Memory B cell (primary cell): Measurements from ENCODE around the gene ALPP.
"Not testable (repeated sequence)": the region's sequence is repeated elsewhere in the genome, so short reads cannot be mapped to it uniquely, and the experiment has no call there.

Source experiments
- ATAC-seq: fragments of 150-1000 bp; cut with Tn5 transposase; 2 replicates; pipeline ENCODE4 v1.10.0; 2021; ENCODE audit warnings: low read depth, mild to moderate bottlenecking, moderate library complexity
- DNase-seq, 2 donors: peaks; one replicate each; pipeline ENCODE4 v3.0.0; 2022; ENCODE audit warnings: low spot score in 2 of 2
- H3K27ac Mint-ChIP-seq: one replicate; pipeline ENCODE4 v1.8.0; 2022; ENCODE audit warnings: mild to moderate bottlenecking, moderate library complexity, mixed read lengths
- H3K27me3 Mint-ChIP-seq: one replicate; pipeline ENCODE4 v1.8.0; 2022; ENCODE audit warnings: mixed read lengths
- H3K36me3 Mint-ChIP-seq: one replicate; pipeline ENCODE4 v1.8.0; 2022; ENCODE audit warnings: mild to moderate bottlenecking, mixed read lengths
- H3K4me1 Mint-ChIP-seq: one replicate; pipeline ENCODE4 v1.8.0; 2022; ENCODE audit warnings: mixed read lengths
- H3K4me3 Mint-ChIP-seq: one replicate; pipeline ENCODE4 v1.8.0; 2022; ENCODE audit warnings: mild to moderate bottlenecking, moderate library complexity, mixed read lengths
- H3K9me3 Mint-ChIP-seq: one replicate; pipeline ENCODE4 v1.8.0; 2022; ENCODE audit warnings: mixed read lengths

Gene ALPP

GRCh38 chr2:232336981-232337720, 41.4 kb upstream of the ALPP start:
- no peak overlapping the region for H3K4me3 Mint-ChIP-seq
- DNase-seq (no peak), ATAC-seq (no peak)
- H3K27ac Mint-ChIP-seq, result no peak overlapping the region
- no peaks in the 10 kb centered on the region for H3K4me1 Mint-ChIP-seq
- H3K36me3 Mint-ChIP-seq, result peaks cover 10% of the 10 kb centered on the region
- H3K9me3 Mint-ChIP-seq, result no peaks in the 10 kb centered on the region
- no peaks in the 10 kb centered on the region for H3K27me3 Mint-ChIP-seq

DNA sequence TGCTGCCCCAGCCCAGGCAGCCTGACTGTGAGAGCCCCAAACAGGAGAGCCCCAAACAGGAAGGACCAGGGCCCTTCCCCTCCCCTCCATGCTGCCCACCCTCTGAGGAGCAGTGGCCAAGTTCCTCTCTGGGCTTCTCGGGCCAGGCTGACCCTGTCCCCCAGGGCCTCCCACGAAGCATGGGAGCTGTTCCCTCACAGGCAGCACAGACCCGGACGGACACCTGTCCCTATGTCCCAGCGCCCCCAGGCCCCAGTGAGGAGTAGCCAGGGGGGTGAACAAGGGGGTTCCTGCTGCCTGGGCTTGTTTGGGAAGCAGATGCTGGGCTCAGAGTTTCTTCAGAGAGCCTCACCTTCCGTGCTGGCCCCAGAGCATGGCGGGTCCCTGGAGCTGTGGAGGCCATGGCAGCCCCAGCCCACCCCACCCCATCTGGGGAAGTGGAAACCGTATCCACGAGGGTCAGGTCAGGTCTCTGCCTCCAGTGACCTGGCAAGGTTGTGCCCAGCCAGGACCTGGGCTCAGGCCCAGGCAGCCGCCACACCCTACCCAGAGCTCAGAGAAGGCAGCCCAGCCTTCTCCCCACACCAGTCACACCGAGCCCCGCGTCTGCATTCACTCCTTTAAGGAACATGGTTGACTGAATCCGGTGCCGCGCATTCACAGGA, 40.3 kb upstream of the ALPP start:
- H3K4me3 Mint-ChIP-seq, H3K36me3 Mint-ChIP-seq, H3K27me3 Mint-ChIP-seq, H3K4me1 Mint-ChIP-seq, H3K27ac Mint-ChIP-seq, ATAC-seq, DNase-seq, H3K9me3 Mint-ChIP-seq: not testable (repeated sequence)

DNA sequence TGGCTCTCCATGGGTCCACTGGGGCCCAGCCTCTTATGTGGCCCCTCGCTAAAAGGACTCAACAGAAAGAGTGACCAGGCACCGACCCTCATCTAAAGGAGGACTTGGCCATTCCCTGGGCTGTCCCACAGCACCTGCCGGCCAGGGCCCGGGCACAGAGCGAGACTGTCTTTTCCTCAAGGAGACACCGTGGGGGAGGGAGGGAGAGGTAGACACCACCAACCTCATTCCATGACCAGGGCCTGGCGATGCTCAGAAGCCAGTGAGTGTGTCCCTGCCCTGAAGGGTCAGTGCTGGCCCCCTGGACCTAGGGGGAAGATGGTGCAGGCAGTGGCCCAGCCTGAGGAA, 39.8 kb upstream of the ALPP start:
- peaks cover 10% of the 10 kb centered on the region for H3K36me3 Mint-ChIP-seq
- no peak overlapping the region for H3K27ac Mint-ChIP-seq
- H3K9me3 Mint-ChIP-seq, result no peaks in the 10 kb centered on the region
- ATAC-seq (no peak), DNase-seq (no peak)
- H3K4me3 Mint-ChIP-seq, result no peak overlapping the region
- no peaks in the 10 kb centered on the region for H3K27me3 Mint-ChIP-seq
- H3K4me1 Mint-ChIP-seq, result no peaks in the 10 kb centered on the region

DNA sequence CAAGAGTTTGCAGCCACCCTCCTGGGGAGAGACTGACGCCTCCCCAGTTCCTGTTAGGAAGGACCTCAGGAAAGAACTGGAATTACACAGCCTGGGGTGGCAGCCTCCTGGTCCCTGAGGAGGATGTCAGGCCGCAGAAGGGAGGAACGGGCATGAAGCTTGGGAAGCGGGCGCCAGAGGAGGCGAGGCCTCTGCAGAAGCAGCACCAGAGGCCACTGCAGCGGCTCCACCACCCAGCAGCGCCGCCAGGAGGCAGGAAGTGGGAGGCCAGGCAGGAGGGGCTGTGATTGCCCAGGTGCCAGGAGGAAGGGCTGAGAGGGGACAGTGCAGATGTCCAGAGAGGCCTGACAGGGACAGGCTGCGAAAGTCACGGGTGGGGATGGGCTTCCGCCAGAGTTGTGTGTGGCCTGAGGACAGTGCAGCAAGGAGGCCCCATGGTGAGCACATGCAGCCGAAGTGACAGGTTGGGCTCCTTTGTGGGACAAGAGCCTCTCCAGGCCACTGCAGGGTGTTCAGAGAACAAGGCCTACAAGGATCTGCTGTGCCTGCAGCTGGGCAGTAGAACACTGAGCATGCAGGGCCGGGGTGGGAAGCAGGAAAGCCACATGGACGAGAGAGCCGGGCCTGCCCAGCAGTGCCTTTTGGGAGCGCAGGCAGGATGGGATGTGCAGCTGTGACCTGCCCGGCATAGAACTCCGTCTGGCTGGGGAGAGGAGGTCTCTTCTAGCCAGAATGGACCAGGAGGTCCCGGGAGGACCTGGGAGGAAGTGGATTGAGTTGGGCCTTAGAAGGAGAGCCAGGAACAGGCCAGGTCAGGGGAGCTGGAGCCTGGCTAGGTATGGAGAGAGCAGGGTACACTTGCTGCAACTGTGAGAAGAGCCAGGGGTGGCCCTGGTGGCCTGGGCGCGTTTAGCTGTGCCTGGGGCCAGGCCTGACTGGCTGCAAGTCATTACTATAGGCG, 39.1 kb upstream of the ALPP start:
- Mint-ChIP-seq H3K36me3 (peaks cover 6% of the 10 kb centered on the region), H3K4me1 (no peaks in the 10 kb centered on the region), H3K9me3 (no peaks in the 10 kb centered on the region), H3K4me3 (no peak overlapping the region), H3K27ac (no peak overlapping the region), H3K27me3 (no peaks in the 10 kb centered on the region)
- ATAC-seq (no peak), DNase-seq (no peak)

GRCh38 chr2:232340171-232340935, 38.2 kb upstream of the ALPP start:
- ATAC-seq, result no peak
- H3K27me3 Mint-ChIP-seq, result no peaks in the 10 kb centered on the region
- no peak overlapping the region for H3K27ac Mint-ChIP-seq
- H3K4me3 Mint-ChIP-seq, result no peak overlapping the region
- DNase-seq, result no peak
- H3K36me3 Mint-ChIP-seq, result peaks cover 6% of the 10 kb centered on the region
- no peaks in the 10 kb centered on the region for H3K9me3 Mint-ChIP-seq
- no peaks in the 10 kb centered on the region for H3K4me1 Mint-ChIP-seq

DNA sequence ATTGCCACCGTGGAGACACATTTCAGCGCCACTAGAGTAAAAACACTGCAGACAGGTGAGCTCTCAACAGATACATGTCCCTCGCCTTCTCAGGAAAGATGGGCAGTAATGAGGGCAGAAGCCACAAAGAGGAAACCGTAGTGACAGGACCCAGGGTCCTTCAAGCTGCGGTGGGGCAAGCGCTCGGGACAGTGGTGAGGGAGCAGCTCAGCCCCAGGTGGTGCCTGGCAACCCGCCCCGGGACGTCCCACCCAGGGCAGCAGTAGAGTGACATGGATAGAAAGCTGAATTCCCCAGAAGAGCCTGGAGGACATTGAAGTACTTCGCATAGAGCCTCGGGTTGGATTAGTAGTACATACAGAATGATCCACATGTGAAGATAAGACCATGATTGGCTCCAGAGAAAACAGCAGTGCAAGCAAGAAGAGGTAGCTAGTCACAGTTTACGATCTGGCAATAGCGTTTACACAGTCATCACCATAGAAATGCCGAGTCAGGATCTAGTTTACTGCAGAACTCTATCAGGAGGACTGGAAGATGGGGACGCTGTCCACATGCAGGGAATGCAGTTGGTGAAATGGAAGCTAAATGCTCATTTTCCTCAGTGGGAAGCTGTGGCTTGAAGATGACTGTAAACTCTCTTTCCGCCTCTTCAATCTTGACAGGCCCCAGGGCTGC, 37.4 kb upstream of the ALPP start:
- no peak for DNase-seq

DNA sequence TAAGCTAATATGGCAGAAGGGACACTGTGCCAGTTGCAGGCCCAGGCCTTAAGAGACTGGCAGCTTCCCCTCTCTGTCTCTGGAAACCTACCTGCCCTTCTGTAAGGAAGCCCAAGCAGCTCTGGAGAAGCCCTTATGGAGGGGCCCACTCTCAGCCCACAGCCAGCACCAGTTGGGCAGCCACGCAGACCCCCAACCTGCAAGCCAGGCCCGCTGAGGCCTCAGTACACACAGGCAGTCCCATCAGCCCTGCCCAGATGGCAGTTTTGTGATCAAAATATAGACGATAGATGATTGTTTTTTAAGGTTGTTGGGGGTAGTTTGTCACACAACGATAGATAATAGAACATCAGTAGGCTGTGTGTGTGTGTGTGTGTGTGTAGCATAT, 36.8 kb upstream of the ALPP start:
- H3K27ac Mint-ChIP-seq, result no peak overlapping the region
- no peaks in the 10 kb centered on the region for H3K9me3 Mint-ChIP-seq
- ATAC-seq (no peak), DNase-seq (no peak)
- H3K27me3 Mint-ChIP-seq, result no peaks in the 10 kb centered on the region
- no peak overlapping the region for H3K4me3 Mint-ChIP-seq
- H3K36me3 Mint-ChIP-seq, result peaks cover 6% of the 10 kb centered on the region
- H3K4me1 Mint-ChIP-seq, result no peaks in the 10 kb centered on the region

More for the DNA sequence above, 37.4 kb upstream of the ALPP start:
- Mint-ChIP-seq H3K9me3 (no peaks in the 10 kb centered on the region), H3K4me3 (no peak overlapping the region), H3K4me1 (no peaks in the 10 kb centered on the region), H3K27ac (no peak overlapping the region), H3K36me3 (peaks cover 6% of the 10 kb centered on the region), H3K27me3 (no peaks in the 10 kb centered on the region)
- ATAC-seq, result no peak

- no peaks in the 10 kb centered on the region for H3K4me1 Mint-ChIP-seq
- no peak for ATAC-seq
These were observed 35.7 kb upstream of the ALPP start for GRCh38 chr2:232342635-232343565.

DNA sequence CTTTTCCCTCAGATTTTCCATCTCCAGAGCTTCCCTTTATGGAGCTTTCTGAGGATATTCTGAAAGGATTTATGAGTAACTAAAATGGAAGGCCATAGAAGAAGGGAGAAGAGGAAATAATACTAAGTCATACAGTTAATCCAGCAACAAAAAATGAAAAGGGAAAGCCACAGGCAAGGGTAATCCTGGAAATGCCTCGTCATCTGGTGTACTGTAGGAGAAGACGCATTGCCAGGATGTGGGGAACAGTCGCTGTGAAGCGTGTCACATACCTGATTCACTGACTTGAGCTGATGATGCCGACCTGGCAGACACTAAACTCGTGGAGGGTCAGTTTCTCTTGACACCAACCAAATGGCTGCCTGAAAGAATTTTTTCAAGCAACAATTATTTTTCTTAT, 34.7 kb upstream of the ALPP start:
- H3K4me1 Mint-ChIP-seq, result no peaks in the 10 kb centered on the region
- H3K36me3 Mint-ChIP-seq, result peaks cover 7% of the 10 kb centered on the region
- no peak for ATAC-seq
- peaks cover 2% of the 10 kb centered on the region for H3K9me3 Mint-ChIP-seq
- no peak overlapping the region for H3K4me3 Mint-ChIP-seq
- DNase-seq, result no peak
- H3K27ac Mint-ChIP-seq, result no peak overlapping the region
- H3K27me3 Mint-ChIP-seq, result peaks cover 2% of the 10 kb centered on the region

More at GRCh38 chr2:232342635-232343565, 35.7 kb upstream of the ALPP start:
- Mint-ChIP-seq H3K4me3 (no peak overlapping the region), H3K36me3 (peaks cover 5% of the 10 kb centered on the region), H3K27me3 (no peaks in the 10 kb centered on the region), H3K27ac (no peak overlapping the region), H3K9me3 (no peaks in the 10 kb centered on the region)
- DNase-seq, result no peak

GRCh38 chr2:232345251-232345650, 33.3 kb upstream of the ALPP start:
- DNase-seq (no peak), ATAC-seq (no peak)
- no peaks in the 10 kb centered on the region for H3K4me1 Mint-ChIP-seq
- H3K27ac Mint-ChIP-seq, result no peak overlapping the region
- peaks cover 2% of the 10 kb centered on the region for H3K27me3 Mint-ChIP-seq
- H3K36me3 Mint-ChIP-seq, result peaks cover 4% of the 10 kb centered on the region
- peaks cover 2% of the 10 kb centered on the region for H3K9me3 Mint-ChIP-seq
- no peak overlapping the region for H3K4me3 Mint-ChIP-seq

- no peaks in the 10 kb centered on the region for H3K4me1 Mint-ChIP-seq
- peaks cover 2% of the 10 kb centered on the region for H3K9me3 Mint-ChIP-seq
- H3K27ac Mint-ChIP-seq, result no peak overlapping the region
- peaks cover 2% of the 10 kb centered on the region for H3K27me3 Mint-ChIP-seq
- DNase-seq, result no peak
- no peak for ATAC-seq
- H3K4me3 Mint-ChIP-seq, result no peak overlapping the region
- H3K36me3 Mint-ChIP-seq, result peaks cover 2% of the 10 kb centered on the region
These were observed 31.2 kb upstream of the ALPP start for GRCh38 chr2:232347369-232347768.

GRCh38 chr2:232348936-232349335, 29.6 kb upstream of the ALPP start:
- Mint-ChIP-seq H3K4me3 (no peak overlapping the region), H3K27me3 (peaks cover 8% of the 10 kb centered on the region)
- ATAC-seq, result no peak

More at GRCh38 chr2:232348936-232349335, 29.6 kb upstream of the ALPP start:
- no peak for DNase-seq
- no peak overlapping the region for H3K27ac Mint-ChIP-seq
- H3K36me3 Mint-ChIP-seq, result peaks cover 2% of the 10 kb centered on the region
- peaks cover 2% of the 10 kb centered on the region for H3K9me3 Mint-ChIP-seq
- no peaks in the 10 kb centered on the region for H3K4me1 Mint-ChIP-seq
